Mesenchymal stem cell (in vitro differentiated cells and primary cell): ENCODE data around the gene NEK8.

ENCODE experiments used
- DNase-seq: peaks from one replicate; pipeline ENCODE4 v3.0.0-alpha.2; 2013
- H2AFZ ChIP-seq: one replicate; pipeline ENCODE4 v1.6.1; 2013; ENCODE audit warnings: low read depth, mild to moderate bottlenecking, control low read depth, inconsistent platforms, low read length, moderate library complexity
- H2AK5ac ChIP-seq: 2 replicates; pipeline ENCODE4 v1.6.1; 2013; ENCODE audit warnings: low read length, moderate library complexity, mild to moderate bottlenecking, inconsistent platforms; ENCODE audit not compliant: severe bottlenecking
- H2BK120ac ChIP-seq: one replicate; pipeline ENCODE4 v1.6.1; 2013; ENCODE audit warnings: low read depth, mild to moderate bottlenecking, inconsistent platforms, low read length, moderate library complexity
- H2BK12ac ChIP-seq, 2 experiments: one replicate each; pipeline ENCODE4 v1.6.1; 2013; ENCODE audit warnings: inconsistent platforms in 2 of 2, low read length in 2 of 2, mild to moderate bottlenecking in 2 of 2, moderate library complexity in 2 of 2, control low read depth in 1 of 2
- H2BK15ac ChIP-seq: one replicate; pipeline ENCODE4 v1.6.1; 2013; ENCODE audit warnings: mild to moderate bottlenecking, low read depth, inconsistent platforms; ENCODE audit not compliant: poor library complexity, severe bottlenecking
- H2BK5ac ChIP-seq: 2 replicates; pipeline ENCODE4 v1.6.1; 2013; ENCODE audit warnings: low read depth, mild to moderate bottlenecking, low read length, control low read depth, inconsistent platforms; ENCODE audit not compliant: poor library complexity, severe bottlenecking
- H3K14ac ChIP-seq, 2 experiments: one replicate each; pipeline ENCODE4 v1.6.1; 2013; ENCODE audit warnings: inconsistent platforms in 2 of 2, low read length in 2 of 2, control low read depth in 1 of 2, mild to moderate bottlenecking in 1 of 2, moderate library complexity in 1 of 2
- H3K18ac ChIP-seq, 2 experiments: one replicate each; pipeline ENCODE4 v1.6.1; 2013; ENCODE audit warnings: inconsistent platforms in 2 of 2, low read length in 2 of 2, control low read depth in 1 of 2, low read depth in 1 of 2, mild to moderate bottlenecking in 1 of 2
- H3K23ac ChIP-seq, 2 experiments: one replicate each; pipeline ENCODE4 v1.6.1; 2013; ENCODE audit warnings: inconsistent platforms in 2 of 2, low read length in 2 of 2, mild to moderate bottlenecking in 2 of 2, moderate library complexity in 2 of 2, control low read depth in 1 of 2
- H3K27ac ChIP-seq: 2 replicates; pipeline ENCODE4 v1.5.1; 2013; ENCODE audit warnings: mild to moderate bottlenecking, moderate library complexity, low read length, control low read depth, inconsistent platforms; ENCODE audit not compliant: poor library complexity, severe bottlenecking
- H3K27me3 ChIP-seq, 2 experiments: 2 replicates each; pipeline versions ENCODE4 v1.6.1 to v1.7.0; 2013; ENCODE audit warnings: low read length in 2 of 2, mild to moderate bottlenecking in 2 of 2, moderate library complexity in 2 of 2, control low read depth in 1 of 2, inconsistent platforms in 1 of 2; ENCODE audit not compliant: control insufficient read depth in 1 of 2, insufficient read depth in 1 of 2
- H3K36me3 ChIP-seq, 2 experiments: 2 replicates each; pipeline versions ENCODE4 v1.6.1 to v1.7.0; 2013; ENCODE audit warnings: low read length in 2 of 2, control low read depth in 1 of 2, inconsistent platforms in 1 of 2, low read depth in 1 of 2, mild to moderate bottlenecking in 1 of 2; ENCODE audit not compliant: insufficient read depth in 2 of 2, control insufficient read depth in 1 of 2
- H3K4ac ChIP-seq, 2 experiments: one replicate each; pipeline ENCODE4 v1.6.1; 2013; ENCODE audit warnings: inconsistent platforms in 2 of 2, low read length in 2 of 2, mild to moderate bottlenecking in 2 of 2, moderate library complexity in 2 of 2, control low read depth in 1 of 2, low read depth in 1 of 2
- H3K4me1 ChIP-seq: 2 replicates; pipeline ENCODE4 v1.6.1; 2013; ENCODE audit warnings: low read depth, low read length, control low read depth; ENCODE audit not compliant: control insufficient read depth, insufficient read depth
- H3K4me2 ChIP-seq: 2 replicates; pipeline ENCODE4 v1.6.1; 2013; ENCODE audit warnings: low read length, mild to moderate bottlenecking, inconsistent platforms; ENCODE audit not compliant: poor library complexity, severe bottlenecking
- H3K4me3 ChIP-seq, 2 experiments: 2 replicates each; pipeline versions ENCODE4 v1.5.1 to v1.7.0; 2013; ENCODE audit warnings: low read length in 2 of 2, mild to moderate bottlenecking in 2 of 2, control low read depth in 1 of 2, low read depth in 1 of 2; ENCODE audit not compliant: insufficient read depth in 1 of 2
- H3K79me1 ChIP-seq: replicated peaks from 2 replicates; pipeline ENCODE4 v1.6.1; 2013; ENCODE audit warnings: mild to moderate bottlenecking, control low read depth, low read length, inconsistent platforms; ENCODE audit not compliant: poor library complexity, severe bottlenecking
- H3K9ac ChIP-seq: 2 replicates; pipeline ENCODE4 v1.7.0; 2013; ENCODE audit warnings: mild to moderate bottlenecking, low read length, moderate library complexity
- H3K9me3 ChIP-seq: 2 replicates; pipeline ENCODE4 v1.7.0; 2013; ENCODE audit warnings: mild to moderate bottlenecking, low read length; ENCODE audit not compliant: control insufficient read depth
- H4K8ac ChIP-seq: one replicate; pipeline ENCODE4 v1.6.1; 2013; ENCODE audit warnings: inconsistent platforms, mild to moderate bottlenecking, low read length, moderate library complexity
- H4K91ac ChIP-seq: one replicate; pipeline ENCODE4 v1.6.1; 2013; ENCODE audit warnings: mild to moderate bottlenecking, low read length, inconsistent platforms
- WGBS: methylation state at CpG from one replicate; pipeline ENCODE4 v1.1.7; 2013; ENCODE audit warnings: mixed read lengths; 5-methylcytosine and 5-hydroxymethylcytosine counted together

The NEK8 gene

DNA sequence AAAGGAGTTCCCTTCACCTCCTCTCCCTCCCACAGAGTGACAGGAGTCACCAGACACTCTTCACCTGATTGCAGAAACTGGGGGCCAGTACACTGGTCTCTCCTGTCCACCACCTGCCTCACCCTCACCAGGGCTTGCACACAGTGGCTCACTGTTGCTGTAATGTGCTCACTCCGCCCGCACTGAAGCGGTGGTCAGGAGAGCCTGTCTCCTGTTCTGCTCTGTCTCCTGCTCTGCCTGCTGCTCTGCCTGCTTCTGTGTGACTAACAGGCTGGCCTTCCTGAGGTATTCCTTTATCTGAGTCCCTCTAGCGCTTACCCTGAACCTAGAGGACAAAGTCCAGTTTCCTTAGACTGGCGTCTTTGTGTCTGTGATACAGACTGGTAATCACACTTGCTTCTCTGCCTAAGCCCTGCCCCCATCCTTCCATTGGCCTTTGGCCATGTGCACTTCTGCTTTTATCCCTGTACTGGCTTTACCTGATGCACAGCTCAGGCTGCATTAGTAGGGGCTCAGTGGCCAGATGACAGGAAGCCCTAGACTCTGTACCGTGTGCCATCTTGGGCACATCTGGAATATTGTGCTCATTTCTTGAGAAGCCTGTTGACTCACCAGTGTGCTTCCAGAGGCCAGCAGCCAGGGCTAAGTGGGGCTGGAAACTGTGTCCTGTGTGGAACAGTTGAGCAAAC, 30.2 kb upstream of the NEK8 start:
- Histone ChIP-seq H3K18ac (no peak overlapping the region), H4K8ac (no peak overlapping the region), H4K91ac (no peak overlapping the region), H3K27me3 (no peaks in the 10 kb centered on the region), H2BK15ac (no peak overlapping the region), H3K4me2 (no peak overlapping the region), H3K36me3 (peaks cover 93 to 99% of the 10 kb centered on the region in 2 experiments), H2AK5ac (no peak overlapping the region), H2AFZ (no peak overlapping the region), H3K79me1 (peaks cover 16% of the 10 kb centered on the region), H2BK5ac (no peak overlapping the region), H3K4me1 (peaks cover 4% of the 10 kb centered on the region), H2BK120ac (no peak overlapping the region), H3K27ac (no peak overlapping the region), H3K9ac (no peak overlapping the region), H3K14ac (no peak overlapping the region), H3K4ac (no peak overlapping the region), H2BK12ac (no peak overlapping the region), H3K23ac (no peak overlapping the region), H3K4me3 (no peak overlapping the region), H3K9me3 (no peaks in the 10 kb centered on the region)
- no peak for DNase-seq
- 98% methylated on average over 6 of the region's 6 CpGs for WGBS

- Histone ChIP-seq H2BK5ac (no peak overlapping the region), H2AFZ (no peak overlapping the region)
- 98% methylated on average over 8 of the region's 8 CpGs for WGBS
These were observed 28.3 kb upstream of the NEK8 start for GRCh38 chr17:28700278-28700677.

GRCh38 chr17:28700830-28701492, 27.6 kb upstream of the NEK8 start:
- H2BK12ac ChIP-seq: no peak overlapping the region
- H4K8ac ChIP-seq: no peak overlapping the region
- H3K27ac ChIP-seq: no peak overlapping the region
- H2AK5ac ChIP-seq: no peak overlapping the region
- no peak overlapping the region for H2BK5ac ChIP-seq
- H2BK120ac ChIP-seq: no peak overlapping the region
- no peak overlapping the region for H3K4me3 ChIP-seq
- H3K18ac ChIP-seq: no peak overlapping the region
- H4K91ac ChIP-seq: no peak overlapping the region
- no peak overlapping the region for H3K9ac ChIP-seq
- H3K4me1 ChIP-seq: peaks cover 4% of the 10 kb centered on the region
- WGBS: 98% methylated on average over 9 of the region's 10 CpGs
- no peak overlapping the region for H2BK15ac ChIP-seq
- H3K36me3 ChIP-seq: peaks cover 96 to 98% of the 10 kb centered on the region in 2 experiments
- no peak for DNase-seq
- H2AFZ ChIP-seq: no peak overlapping the region
- no peaks in the 10 kb centered on the region for H3K27me3 ChIP-seq
- H3K4ac ChIP-seq: no peak overlapping the region
- H3K9me3 ChIP-seq: no peaks in the 10 kb centered on the region
- peaks cover 11% of the 10 kb centered on the region for H3K79me1 ChIP-seq
- no peak overlapping the region for H3K23ac ChIP-seq
- no peak overlapping the region for H3K14ac ChIP-seq
- no peak overlapping the region for H3K4me2 ChIP-seq

More at GRCh38 chr17:28700278-28700677, 28.3 kb upstream of the NEK8 start:
- H3K9ac ChIP-seq: no peak overlapping the region
- H3K14ac ChIP-seq: no peak overlapping the region
- no peak overlapping the region for H2AK5ac ChIP-seq
- no peaks in the 10 kb centered on the region for H3K27me3 ChIP-seq
- no peak overlapping the region for H4K8ac ChIP-seq
- H2BK15ac ChIP-seq: no peak overlapping the region
- peaks cover 4% of the 10 kb centered on the region for H3K4me1 ChIP-seq
- DNase-seq: no peak
- no peaks in the 10 kb centered on the region for H3K9me3 ChIP-seq
- H4K91ac ChIP-seq: no peak overlapping the region
- H3K18ac ChIP-seq: no peak overlapping the region
- no peak overlapping the region for H3K4ac ChIP-seq
- peaks cover 11% of the 10 kb centered on the region for H3K79me1 ChIP-seq
- no peak overlapping the region for H3K27ac ChIP-seq
- H3K4me3 ChIP-seq: no peak overlapping the region
- H2BK12ac ChIP-seq: no peak overlapping the region
- H3K23ac ChIP-seq: no peak overlapping the region
- peaks cover 96 to 98% of the 10 kb centered on the region in 2 experiments for H3K36me3 ChIP-seq
- H2BK120ac ChIP-seq: no peak overlapping the region
- H3K4me2 ChIP-seq: no peak overlapping the region

GRCh38 chr17:28702026-28702751, 26.4 kb upstream of the NEK8 start:
- H3K23ac ChIP-seq: no peak overlapping the region
- peaks cover 4% of the 10 kb centered on the region for H3K4me1 ChIP-seq
- no peak overlapping the region for H2BK12ac ChIP-seq
- H3K9ac ChIP-seq: no peak overlapping the region
- no peak overlapping the region for H3K4me3 ChIP-seq
- H3K14ac ChIP-seq: no peak overlapping the region
- no peak overlapping the region for H2BK15ac ChIP-seq
- no peak overlapping the region for H3K4me2 ChIP-seq
- H3K9me3 ChIP-seq: no peaks in the 10 kb centered on the region
- no peak overlapping the region for H2BK5ac ChIP-seq
- no peak overlapping the region for H3K4ac ChIP-seq
- H3K27ac ChIP-seq: no peak overlapping the region
- H3K79me1 ChIP-seq: peaks cover 11% of the 10 kb centered on the region
- no peak for DNase-seq
- no peak overlapping the region for H2AFZ ChIP-seq
- peaks cover 90 to 93% of the 10 kb centered on the region in 2 experiments for H3K36me3 ChIP-seq
- H2BK120ac ChIP-seq: no peak overlapping the region
- WGBS: 93% methylated on average over 10 of the region's 10 CpGs
- no peaks in the 10 kb centered on the region for H3K27me3 ChIP-seq
- H4K8ac ChIP-seq: no peak overlapping the region
- H4K91ac ChIP-seq: no peak overlapping the region
- no peak overlapping the region for H2AK5ac ChIP-seq
- no peak overlapping the region for H3K18ac ChIP-seq
